ENCODE measurements around the gene ZNF446. TPM values are rescaled to one million over a fixed set of nuclear protein-coding genes. Genes with fewer than 3 reads are reported as not detected.

The ZNF446 gene
- total RNA-seq, 1 experiment from 2014 or later = 13.9 TPM

DNA sequence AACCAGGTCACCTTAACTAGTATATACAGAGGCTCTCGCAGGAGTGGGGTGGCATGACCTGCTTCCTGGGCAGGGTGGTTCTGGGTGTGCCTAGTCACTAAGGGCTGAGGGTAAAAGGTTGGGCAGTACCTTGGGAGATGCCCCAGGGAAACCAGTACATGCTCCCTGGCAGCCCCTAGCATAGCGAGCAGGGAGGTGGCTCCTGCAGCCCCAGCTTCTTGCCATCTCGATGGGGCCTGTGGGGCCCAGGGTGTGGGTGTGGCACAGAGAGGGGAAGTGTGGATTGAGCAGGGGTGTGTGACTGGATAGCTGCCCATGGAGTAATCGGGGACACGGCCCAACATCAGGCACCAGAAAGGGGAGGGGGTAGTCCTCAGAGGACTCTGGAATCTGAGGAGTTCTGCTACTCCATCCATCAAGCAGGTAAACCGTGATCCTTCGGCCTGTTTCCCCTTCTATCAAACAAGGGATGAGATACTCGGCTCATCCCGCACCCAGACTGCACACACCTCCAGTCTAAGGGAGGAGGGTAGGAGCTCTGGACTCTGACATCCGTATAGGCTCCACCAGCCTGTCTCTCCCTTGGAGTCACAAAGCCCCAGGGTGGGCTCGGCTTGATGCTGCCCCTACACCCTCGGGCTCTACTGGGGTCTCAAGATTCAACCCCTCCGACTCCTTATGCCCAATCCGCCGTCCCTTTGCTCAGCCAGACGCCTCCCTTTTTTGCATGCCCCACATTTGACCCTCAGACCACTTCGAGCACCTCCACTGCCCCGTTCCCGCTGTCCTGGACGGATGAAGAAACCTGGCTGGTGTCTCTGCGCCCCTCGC is 42.3 kb downstream of the ZNF446 start:
- peaks cover 70% of the 10 kb centered on the region for H3K36me3 Mint-ChIP-seq (ENCODE audit: insufficient read depth, unreplicated experiment)
- BruUV-seq (replicated peaks) = no TSS peak

DNA sequence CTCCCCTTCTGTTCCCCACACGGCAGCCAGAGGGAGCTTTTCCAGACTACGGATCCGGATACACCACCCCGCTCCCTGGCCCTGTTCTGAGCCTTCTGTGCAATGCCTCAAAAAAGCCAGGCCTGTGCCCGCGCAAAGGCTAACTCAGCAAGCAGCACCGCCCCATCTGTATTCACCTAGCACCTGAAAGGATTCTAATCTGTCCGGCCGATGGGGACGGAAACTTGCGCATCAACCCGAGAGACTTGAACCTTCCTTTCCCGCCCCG is 42.9 kb downstream of the ZNF446 start:
- BruUV-seq (replicated peaks) = no TSS peak
- Mint-ChIP-seq H3K9me3 (ENCODE audit: low read depth, unreplicated experiment) (no peaks in the 10 kb centered on the region), H3K36me3 (ENCODE audit: insufficient read depth, unreplicated experiment) (peaks cover 65% of the 10 kb centered on the region), H3K4me3 (ENCODE audit: low read depth, unreplicated experiment) (peak overlapping the region; percentile 88), H3K27me3 (ENCODE audit: unreplicated experiment) (no peaks in the 10 kb centered on the region), H3K27ac (ENCODE audit: unreplicated experiment) (peak overlapping the region; percentile 75), H3K4me1 (ENCODE audit: low read depth, unreplicated experiment) (peaks cover 36% of the 10 kb centered on the region)
- TF ChIP-seq, protein P1, sequence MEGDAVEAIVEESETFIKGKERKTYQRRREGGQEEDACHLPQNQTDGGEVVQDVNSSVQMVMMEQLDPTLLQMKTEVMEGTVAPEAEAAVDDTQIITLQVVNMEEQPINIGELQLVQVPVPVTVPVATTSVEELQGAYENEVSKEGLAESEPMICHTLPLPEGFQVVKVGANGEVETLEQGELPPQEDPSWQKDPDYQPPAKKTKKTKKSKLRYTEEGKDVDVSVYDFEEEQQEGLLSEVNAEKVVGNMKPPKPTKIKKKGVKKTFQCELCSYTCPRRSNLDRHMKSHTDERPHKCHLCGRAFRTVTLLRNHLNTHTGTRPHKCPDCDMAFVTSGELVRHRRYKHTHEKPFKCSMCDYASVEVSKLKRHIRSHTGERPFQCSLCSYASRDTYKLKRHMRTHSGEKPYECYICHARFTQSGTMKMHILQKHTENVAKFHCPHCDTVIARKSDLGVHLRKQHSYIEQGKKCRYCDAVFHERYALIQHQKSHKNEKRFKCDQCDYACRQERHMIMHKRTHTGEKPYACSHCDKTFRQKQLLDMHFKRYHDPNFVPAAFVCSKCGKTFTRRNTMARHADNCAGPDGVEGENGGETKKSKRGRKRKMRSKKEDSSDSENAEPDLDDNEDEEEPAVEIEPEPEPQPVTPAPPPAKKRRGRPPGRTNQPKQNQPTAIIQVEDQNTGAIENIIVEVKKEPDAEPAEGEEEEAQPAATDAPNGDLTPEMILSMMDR (IDR thresholded peaks at IDR 0.05; ENCODE audit: unreplicated experiment) = no peak
- peak; percentile 81 for DNase-seq
- intact Hi-C loops (cut with micrococcal nuclease; ENCODE audit: unreplicated experiment) = no loop called here
- CTCF ChIA-PET = interaction anchor here (1.0 to 3.5 kb wide), 6 partner anchors 25 to 156 kb away, joined by 3 to 28 read pairs (median 6); partner anchors contain the start of genes CHMP2A, TRIM28, ZNF446 and ZNF497

More for the DNA sequence above, 42.3 kb downstream of the ZNF446 start:
- intact Hi-C loops (cut with micrococcal nuclease; ENCODE audit: unreplicated experiment) = no loop called here
- peaks cover 41% of the 10 kb centered on the region for H3K4me1 Mint-ChIP-seq (ENCODE audit: low read depth, unreplicated experiment)
- no peaks in the 10 kb centered on the region for H3K9me3 Mint-ChIP-seq (ENCODE audit: low read depth, unreplicated experiment)
- H3K4me3 Mint-ChIP-seq (ENCODE audit: low read depth, unreplicated experiment) = peak overlapping the region; percentile 88
- TF ChIP-seq, protein P1 (IDR thresholded peaks at IDR 0.05; ENCODE audit: unreplicated experiment) = no peak
- no peaks in the 10 kb centered on the region for H3K27me3 Mint-ChIP-seq (ENCODE audit: unreplicated experiment)
- DNase-seq = peak; percentile 23
- peak overlapping the region; percentile 75 for H3K27ac Mint-ChIP-seq (ENCODE audit: unreplicated experiment)
- CTCF ChIA-PET = interaction anchor here (0.5 to 3.5 kb wide), 8 partner anchors 12 to 156 kb away, joined by 3 to 28 read pairs (median 6); partner anchors contain the start of genes CHMP2A, TRIM28, ZNF446 and ZNF497

DNA sequence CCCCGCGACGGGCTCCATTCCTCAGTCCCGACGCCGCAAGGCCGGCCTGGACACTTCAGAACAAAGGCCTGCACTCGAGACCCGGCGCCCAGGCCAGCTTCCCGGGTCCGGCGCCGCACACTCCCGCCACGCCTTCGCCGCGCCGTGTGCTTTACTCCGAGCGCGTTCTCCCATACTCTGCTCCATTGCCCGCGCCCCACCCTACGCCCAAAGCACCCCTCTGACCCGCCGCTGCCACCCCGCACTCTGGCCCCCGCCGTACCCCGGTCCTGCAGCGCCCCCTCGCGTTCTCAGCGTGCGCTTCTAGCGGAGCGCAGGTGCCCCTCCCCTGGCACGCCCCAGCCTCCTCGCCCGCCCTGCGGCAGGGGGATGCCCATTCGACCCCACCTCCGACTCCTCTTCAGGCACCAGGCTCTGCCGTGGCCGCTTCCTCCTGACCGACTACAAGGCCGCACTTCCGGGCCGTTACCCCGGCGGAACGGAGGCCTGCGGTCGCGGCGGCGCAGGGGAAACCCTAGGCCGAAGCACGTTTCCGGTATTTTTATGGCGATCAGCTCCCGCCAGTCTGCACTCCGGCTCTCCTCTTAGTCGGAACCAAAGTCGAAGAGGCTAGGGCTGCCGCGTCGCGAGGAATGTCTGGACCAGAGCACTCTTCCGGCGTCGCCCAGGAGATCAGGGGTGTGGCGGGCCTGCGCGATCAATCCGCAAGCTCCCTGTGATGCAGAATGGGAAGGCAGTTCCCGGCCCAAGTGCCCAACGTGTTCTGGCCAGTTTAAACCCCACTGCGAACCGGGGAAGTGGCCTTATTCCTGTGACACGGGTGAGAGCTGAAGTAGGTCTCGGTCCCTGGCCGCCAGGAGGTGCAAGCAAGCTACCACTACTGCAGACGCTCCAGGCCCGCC is 43.5 kb downstream of the ZNF446 start, which contains the start of gene ZBTB45:
ZBTB45 (minus strand) TSS at position 456 of the 902 bp plus-strand sequence. CDS start 2,137 bp downstream, outside the sequence.
- TSS peak; percentile 23 for BruUV-seq (replicated peaks)

DNA sequence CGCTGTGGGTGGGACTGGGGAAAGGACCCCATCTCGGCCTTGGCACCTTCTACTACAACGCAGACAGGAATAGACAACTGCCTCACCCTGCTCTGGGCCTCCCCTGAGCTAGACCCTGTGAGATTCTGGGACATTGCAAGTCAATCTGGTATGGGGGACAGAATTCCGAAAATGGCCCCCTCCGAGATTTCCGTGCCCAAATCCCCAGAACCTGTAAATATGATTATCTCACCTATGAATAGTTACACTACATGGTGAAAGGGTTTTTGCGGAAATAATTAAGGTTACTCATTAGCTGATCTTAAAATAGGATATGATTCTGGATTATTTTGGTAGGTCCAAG is 44.1 kb downstream of the ZNF446 start:
- H3K9me3 Mint-ChIP-seq (ENCODE audit: low read depth, unreplicated experiment) = no peaks in the 10 kb centered on the region
- TSS peak; percentile 92 for BruUV-seq (replicated peaks)
- H3K36me3 Mint-ChIP-seq (ENCODE audit: insufficient read depth, unreplicated experiment) = peaks cover 54% of the 10 kb centered on the region
- CTCF ChIA-PET = interaction anchor here (0.8 to 3.5 kb wide), 12 partner anchors 9 to 670 kb away, joined by 3 to 28 read pairs (median 6); partner anchors contain the start of genes CHMP2A, RPS5, TRIM28 and UBE2M
- peak overlapping the region; percentile 88 for H3K4me3 Mint-ChIP-seq (ENCODE audit: low read depth, unreplicated experiment)
- TF ChIP-seq, protein P1 (IDR thresholded peaks at IDR 0.05; ENCODE audit: unreplicated experiment) = no peak
- no peaks in the 10 kb centered on the region for H3K27me3 Mint-ChIP-seq (ENCODE audit: unreplicated experiment)
- no peak for DNase-seq
- peak overlapping the region; percentile 75 for H3K27ac Mint-ChIP-seq (ENCODE audit: unreplicated experiment)
- intact Hi-C loops (cut with micrococcal nuclease; ENCODE audit: unreplicated experiment) = no loop called here
- H3K4me1 Mint-ChIP-seq (ENCODE audit: low read depth, unreplicated experiment) = peaks cover 33% of the 10 kb centered on the region

More for the DNA sequence above, 43.5 kb downstream of the ZNF446 start, which contains the start of gene ZBTB45:
- H3K4me3 Mint-ChIP-seq (ENCODE audit: low read depth, unreplicated experiment) = peak within 1 kb of the TSS; percentile 88
- intact Hi-C loops (cut with micrococcal nuclease; ENCODE audit: unreplicated experiment) = no loop called here
- H3K9me3 Mint-ChIP-seq (ENCODE audit: low read depth, unreplicated experiment) = no peaks in the 10 kb centered on the region
- no peaks in the 10 kb centered on the region for H3K27me3 Mint-ChIP-seq (ENCODE audit: unreplicated experiment)
- TF ChIP-seq, protein P1 (IDR thresholded peaks at IDR 0.05; ENCODE audit: unreplicated experiment) = peak; percentile 75
- H3K36me3 Mint-ChIP-seq (ENCODE audit: insufficient read depth, unreplicated experiment) = peaks cover 59% of the 10 kb centered on the region
- CTCF ChIA-PET = interaction anchor here (0.8 to 3.5 kb wide), 14 partner anchors 10 to 669 kb away, joined by 3 to 28 read pairs (median 6); partner anchors contain the start of genes CHMP2A, RPS5, TRIM28 and UBE2M
- peak; percentile 94 for DNase-seq
- H3K27ac Mint-ChIP-seq (ENCODE audit: unreplicated experiment) = peak within 1 kb of the TSS; percentile 75
- H3K4me1 Mint-ChIP-seq (ENCODE audit: low read depth, unreplicated experiment) = peaks cover 34% of the 10 kb centered on the region
